Nucleus accumbens (tissue), 56 donors: Measurements from ENCODE around the gene ZFAND5.

Experiments
- DNase-seq, 56 donors: peaks; one replicate each; lab custom pipeline; 2025; lab: John Stamatoyannopoulos, UW

The ZFAND5 gene

GRCh38 chr9:72364679-72365524 is at the start of gene ZFAND5:
Gene ZFAND5, minus strand, starts transcription at chr9:72365208. Its CDS starts 4,430 bp downstream, at chr9:72360778.
- peak; percentile 80 to 99 (median 97) for DNase-seq

DNA sequence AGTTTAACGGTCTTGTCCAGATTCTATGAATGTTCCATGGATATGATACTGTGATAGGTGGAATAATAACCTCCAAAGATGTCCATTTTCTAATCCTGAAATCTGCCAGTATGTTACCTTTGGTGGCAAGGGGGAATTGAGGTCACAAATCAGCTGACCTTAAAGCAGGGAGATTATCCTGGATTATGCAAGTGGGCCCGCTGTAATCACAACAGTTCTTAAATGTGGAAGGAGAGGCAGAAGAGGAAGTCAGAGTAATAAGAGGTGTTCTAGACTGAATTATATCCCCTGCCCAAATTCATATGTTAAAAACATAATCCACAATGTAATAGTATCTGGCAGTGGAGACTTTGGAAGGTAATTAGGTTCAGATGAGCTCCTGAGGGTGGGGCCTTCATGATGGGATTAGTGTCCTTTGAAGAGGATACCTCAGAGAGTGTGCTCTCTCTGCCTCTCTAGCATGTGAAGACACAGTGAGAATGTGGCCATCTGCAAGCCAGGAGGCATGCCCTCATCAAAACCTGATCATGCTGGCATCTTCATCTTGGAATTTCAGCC is 47.6 kb upstream of the ZFAND5 start:
- DNase-seq: no peak

DNA sequence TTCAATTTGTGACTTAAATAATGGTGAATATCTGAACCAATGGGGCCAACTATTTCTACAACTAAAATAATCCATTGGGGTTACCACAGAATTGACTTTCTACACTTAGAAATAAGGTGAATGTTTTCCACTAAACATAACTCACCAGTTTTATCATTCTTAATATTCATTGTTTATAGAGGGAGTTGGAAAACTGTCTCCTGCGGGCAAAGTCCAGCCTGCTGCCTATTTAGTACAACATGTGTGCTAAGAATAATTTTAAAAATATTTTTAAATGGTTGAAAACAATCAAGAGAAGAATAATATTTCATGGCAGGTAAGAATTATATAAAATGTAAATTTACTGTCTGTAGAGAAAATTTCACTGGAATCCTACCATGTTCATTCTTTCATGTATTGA is 45.2 kb upstream of the ZFAND5 start:
- no peak for DNase-seq

GRCh38 chr9:72407114-72407513 is 42.1 kb upstream of the ZFAND5 start:
- no peak for DNase-seq

DNA sequence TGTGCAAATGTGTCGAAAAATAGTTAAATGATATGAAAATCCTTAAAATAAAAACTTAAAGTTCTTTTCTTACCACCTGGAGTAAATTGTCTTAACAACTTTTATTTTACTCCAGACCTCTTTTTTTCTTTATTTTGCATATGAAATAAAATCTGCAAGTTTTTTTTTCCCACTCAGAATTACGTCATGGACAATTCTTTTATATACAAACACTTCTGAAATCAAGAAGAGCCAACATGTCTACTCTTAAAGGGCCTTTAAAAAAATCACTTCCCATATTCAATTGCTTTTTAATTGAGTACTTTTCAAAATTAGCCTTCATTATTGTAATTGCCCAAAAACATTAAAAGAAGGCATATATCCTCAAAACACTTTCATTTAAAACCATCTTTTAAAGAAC is 37.7 kb upstream of the ZFAND5 start:
- no peak for DNase-seq

DNA sequence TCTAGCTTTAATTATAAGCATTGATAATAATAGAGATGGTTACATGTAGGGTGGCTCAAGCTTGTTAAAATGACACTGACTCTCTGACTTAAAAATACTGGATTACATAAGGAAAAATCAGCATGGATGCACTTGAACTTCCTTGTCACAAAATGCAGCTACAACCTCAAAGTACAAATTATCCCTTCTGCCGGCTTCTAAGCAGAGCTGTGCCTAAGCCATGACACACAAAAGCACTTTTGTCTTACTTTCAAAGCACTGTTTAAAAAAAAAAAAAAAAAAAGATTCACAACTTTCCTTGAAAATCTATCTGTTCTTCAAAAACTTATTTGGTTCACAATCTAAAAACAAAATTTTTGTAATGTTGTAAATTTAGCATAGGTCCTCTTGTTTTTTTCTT is 36.4 kb upstream of the ZFAND5 start:
- no peak for DNase-seq

- DNase-seq: no peak
Measured at GRCh38 chr9:72400866-72401265, 35.9 kb upstream of the ZFAND5 start.

- no peak for DNase-seq
Measured at GRCh38 chr9:72399391-72399790, 34.4 kb upstream of the ZFAND5 start.

- no peak for DNase-seq
Measured at GRCh38 chr9:72396247-72397091, 31.5 kb upstream of the ZFAND5 start.

- no peak for DNase-seq
Measured at GRCh38 chr9:72394066-72394465, 29.1 kb upstream of the ZFAND5 start.

- DNase-seq: no peak
Measured at GRCh38 chr9:72390907-72391306, 25.9 kb upstream of the ZFAND5 start.

DNA sequence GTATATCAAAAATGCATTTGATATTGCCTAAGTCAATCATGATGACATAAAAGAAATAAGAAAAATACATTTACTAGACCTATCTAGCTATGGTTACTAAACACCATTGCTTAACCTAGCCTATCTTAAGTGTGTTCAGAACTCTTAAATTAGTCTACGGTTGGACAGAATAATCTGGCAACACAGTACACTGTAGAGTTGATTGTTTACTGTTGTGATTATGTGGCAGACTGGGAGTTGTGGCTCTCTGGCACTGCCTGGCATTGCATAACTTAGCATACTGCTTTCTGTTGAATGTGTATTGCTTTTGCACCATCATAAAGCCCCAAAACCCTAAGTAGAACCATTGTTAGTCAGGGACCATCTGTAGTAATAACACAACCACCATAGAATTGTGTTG is 21.2 kb upstream of the ZFAND5 start:
- DNase-seq: no peak

GRCh38 chr9:72384710-72385485 is 19.9 kb upstream of the ZFAND5 start:
- DNase-seq: no peak

GRCh38 chr9:72383978-72384709 is 19.1 kb upstream of the ZFAND5 start:
- DNase-seq: no peak

GRCh38 chr9:72382405-72382804 is 17.4 kb upstream of the ZFAND5 start:
- DNase-seq: no peak

- DNase-seq: no peak
Measured at GRCh38 chr9:72377041-72377440, 12.0 kb upstream of the ZFAND5 start.

DNA sequence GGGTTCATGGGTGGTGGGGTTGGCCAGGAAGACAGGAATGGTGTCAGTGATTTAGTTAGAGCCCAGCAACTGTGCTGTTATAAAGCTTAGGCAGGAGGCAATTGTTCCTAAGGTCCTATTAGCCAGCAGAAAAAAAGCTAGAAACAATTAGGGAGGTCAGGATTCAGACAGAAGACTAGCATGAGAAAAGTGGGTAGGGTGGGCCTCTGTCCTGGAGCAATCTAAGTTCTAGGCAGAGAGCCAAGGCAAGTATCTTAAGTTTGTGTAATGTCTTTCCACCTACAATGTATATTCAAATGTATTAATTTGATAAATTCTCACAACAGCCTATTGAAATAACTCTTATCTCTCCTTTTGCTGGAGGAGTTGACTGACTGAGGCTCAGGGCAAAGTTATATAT is 6.1 kb upstream of the ZFAND5 start:
- no peak for DNase-seq

DNA sequence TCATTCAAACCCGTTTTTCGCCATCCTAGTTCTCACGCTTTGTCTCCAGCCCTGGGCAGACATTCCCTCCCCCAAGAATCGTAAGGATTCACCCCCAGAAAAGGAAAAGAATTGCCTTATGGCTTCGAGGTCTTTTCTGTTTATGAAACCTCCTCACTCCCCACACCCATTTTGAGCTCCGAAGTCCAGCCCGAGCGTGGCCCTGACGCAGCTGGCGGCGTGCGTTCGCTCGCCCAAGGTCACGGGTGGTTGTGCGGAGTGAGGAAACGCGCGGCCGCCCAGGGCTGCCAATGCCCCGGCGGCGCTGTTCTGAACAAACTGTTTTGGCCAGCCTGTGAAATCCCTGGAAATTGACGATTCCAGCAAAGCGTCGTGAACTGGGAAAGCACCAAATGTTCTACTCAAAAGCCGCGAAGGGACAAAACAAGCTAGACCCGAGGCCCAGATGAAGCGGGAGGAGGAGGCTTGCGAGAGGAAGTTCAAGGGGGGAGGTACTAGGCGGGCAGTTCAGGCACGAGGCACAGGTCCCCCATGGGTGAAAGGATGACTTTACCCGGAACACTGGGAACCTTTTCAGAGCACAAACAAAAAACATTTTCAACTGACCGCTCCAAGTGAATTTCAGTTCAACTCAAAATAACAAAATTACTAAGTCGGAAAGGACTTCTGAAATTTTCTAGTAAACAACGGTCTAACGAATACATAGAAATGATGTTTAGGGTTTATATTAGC is 683 bp upstream of the ZFAND5 start:
- DNase-seq: peak in 55 of 56 donors; percentile 50 to 94 (median 86)
